GM23248 (cell line): ENCODE data around the gene SLC7A4.

Source experiments
- EZH2 ChIP-seq: fragments of 200-600 bp; sonication (generic); IDR thresholded peaks from 2 replicates; pipeline ENCODE4 v1.6.1; 2018; ENCODE audit warnings: antibody characterized with exemption, mild to moderate bottlenecking; ENCODE audit not compliant: insufficient read depth, poor library complexity, severe bottlenecking
- EZH2phosphoT487 ChIP-seq: fragments of 200-600 bp; sonication (generic); IDR thresholded peaks from 2 replicates; pipeline ENCODE4 v1.6.1; 2018; ENCODE audit warnings: antibody characterized with exemption, moderate library complexity, mild to moderate bottlenecking, low read depth; ENCODE audit not compliant: insufficient read depth

- TF ChIP-seq EZH2 (no peak), EZH2phosphoT487 (no peak)
These were observed 48.2 kb upstream of the SLC7A4 start for GRCh38 chr22:21080435-21081137.
